ENCODE data around the gene SREBF1. TPM values are rescaled to one million over a fixed set of nuclear protein-coding genes. Genes with fewer than 3 reads are reported as not detected.
A peak's percentile ranks its signal among the peaks of the same experiment; 100 is the strongest.

SREBF1 gene
- total and polyA plus RNA-seq, 4 experiments from 2014 or later, result 5.0 to 15.5 (median 10.8) TPM

- ChIA-PET POLR2A (ENCODE audit: partially characterized antibody) (interaction anchor here (0.5 to 1.2 kb wide), 4 partner anchors 13 to 37 kb away, joined by 3 to 5 read pairs (median 4); no protein-coding TSS in a partner anchor), CTCF (ENCODE audit: partially characterized antibody) (interaction anchor here (0.6 to 11.7 kb wide), 18 partner anchors 9 to 222 kb away, joined by 3 to 234 read pairs (median 7); partner anchors contain the start of genes RAI1 and SREBF1)
- H3K4me3 Mint-ChIP-seq, result no peak overlapping the region
- H3K27ac ChIP-seq (ENCODE audit: low read depth, low read length), result peak overlapping the region; percentile 8
- H3K36me3 Mint-ChIP-seq, result peaks cover 0 to 15% of the 10 kb centered on the region in 2 donors
- H3K9me3 Mint-ChIP-seq, result peaks cover 0 to 2% (median 0%) of the 10 kb centered on the region in 8 donors
- H3K4me1 ChIP-seq (ENCODE audit: insufficient read depth, low read length), result peaks cover 8% of the 10 kb centered on the region
- H3K4me3 ChIP-seq (ENCODE audit: low read length in 2 of 2), result no peak overlapping the region
- H3K36me3 ChIP-seq (ENCODE audit: insufficient read depth, low read length), result peaks cover 10% of the 10 kb centered on the region
- H3K9me3 ChIP-seq (ENCODE audit: control insufficient read depth in 1 of 2, low read length in 2 of 2), result no peaks in the 10 kb centered on the region
- peak in 4 of 5 donors; percentile 58 to 71 (median 62) for DNase-seq
- peaks cover 0 to 12% (median 2%) of the 10 kb centered on the region in 4 donors for H3K4me1 Mint-ChIP-seq
- no peaks in the 10 kb centered on the region for H3K27me3 ChIP-seq (ENCODE audit: insufficient read depth, low read length)
- intact Hi-C loops (cut with micrococcal nuclease), result loop anchor here (1.0 kb wide), 6 partner anchors 24 to 221 kb away; partner anchors contain the start of genes RAI1 and SREBF1
- peak overlapping the region in 5 of 7 donors; percentile 24 to 60 (median 53) for H3K27ac Mint-ChIP-seq
- no peaks in the 10 kb centered on the region for H3K27me3 Mint-ChIP-seq
Measured at GRCh38 chr17:17812211-17813054, 24.4 kb downstream of the SREBF1 start.

DNA sequence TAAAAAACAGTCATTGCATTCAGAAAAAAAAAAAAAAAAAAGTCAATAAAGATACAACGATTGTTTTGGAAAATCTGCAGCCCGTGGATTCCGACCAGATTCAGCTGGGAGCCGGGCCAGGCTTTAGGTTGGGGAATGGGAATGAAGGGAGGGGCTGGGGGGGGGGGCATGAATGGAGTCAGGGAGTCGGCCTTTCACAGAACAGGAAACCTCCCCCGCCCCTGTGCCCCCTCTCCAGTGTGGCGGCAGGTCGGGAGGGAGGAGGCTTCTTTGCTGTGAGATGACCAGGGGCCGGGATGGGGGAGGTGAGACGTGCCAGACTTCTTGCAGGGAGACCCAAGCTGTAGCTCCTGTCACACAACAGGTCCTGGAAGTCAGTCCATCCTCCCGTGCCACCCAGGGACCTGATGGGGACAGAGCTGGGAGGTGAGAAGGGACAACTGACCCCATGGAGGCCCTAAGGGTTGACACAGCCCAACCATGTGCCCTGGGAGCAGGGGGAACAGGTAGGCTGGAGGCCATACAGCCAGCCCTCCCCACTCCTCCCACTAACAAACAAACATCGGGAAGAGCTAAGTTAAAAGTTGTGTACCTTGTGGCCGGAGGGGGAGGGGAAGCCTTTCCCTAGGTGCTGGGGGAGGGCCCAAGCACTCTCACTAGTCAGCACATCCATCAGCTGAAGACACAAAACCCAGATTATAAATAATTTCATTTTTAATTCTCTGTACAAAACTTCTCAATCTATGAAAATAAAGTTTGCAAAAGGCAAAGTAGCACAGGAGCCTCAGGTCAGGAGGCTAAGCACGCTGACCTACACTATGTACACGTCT lies 25.2 kb downstream of the SREBF1 start:
- ChIA-PET POLR2A (ENCODE audit: partially characterized antibody) (interaction anchor here (1.1 kb wide), 1 partner anchor 29 kb away, joined by 4 read pairs; no protein-coding TSS in a partner anchor), CTCF (ENCODE audit: partially characterized antibody) (interaction anchor here (0.7 to 11.7 kb wide), 20 partner anchors 9 to 493 kb away, joined by 3 to 234 read pairs (median 6); partner anchors contain the start of genes ATPAF2, GID4 and SREBF1)
- Histone ChIP-seq H3K36me3 (ENCODE audit: insufficient read depth, low read length) (peaks cover 10% of the 10 kb centered on the region), H3K27me3 (ENCODE audit: insufficient read depth, low read length) (no peaks in the 10 kb centered on the region), H3K9me3 (ENCODE audit: control insufficient read depth in 1 of 2, low read length in 2 of 2) (no peaks in the 10 kb centered on the region), H3K4me3 (ENCODE audit: low read length in 2 of 2) (no peak overlapping the region), H3K27ac (ENCODE audit: low read depth, low read length) (no peak overlapping the region), H3K4me1 (ENCODE audit: insufficient read depth, low read length) (peaks cover 8% of the 10 kb centered on the region)
- H3K4me1 Mint-ChIP-seq, result peaks cover 0 to 12% (median 2%) of the 10 kb centered on the region in 4 donors
- no peaks in the 10 kb centered on the region for H3K27me3 Mint-ChIP-seq
- H3K27ac Mint-ChIP-seq, result peak overlapping the region in 5 of 7 donors; percentile 13 to 83 (median 60)
- H3K4me3 Mint-ChIP-seq, result no peak overlapping the region
- intact Hi-C loops (cut with micrococcal nuclease), result loop anchor here (1.0 kb wide), 6 partner anchors 25 to 222 kb away; partner anchors contain the start of genes RAI1 and SREBF1
- no peak for DNase-seq
- H3K9me3 Mint-ChIP-seq, result peaks cover 0 to 2% (median 0%) of the 10 kb centered on the region in 8 donors
- H3K36me3 Mint-ChIP-seq, result peaks cover 0 to 15% of the 10 kb centered on the region in 2 donors

GRCh38 chr17:17810895-17811248 lies 25.9 kb downstream of the SREBF1 start:
- Mint-ChIP-seq H3K27ac (peak overlapping the region in 2 of 7 donors; percentile 22 to 65), H3K9me3 (peaks cover 0 to 2% (median 0%) of the 10 kb centered on the region in 8 donors), H3K27me3 (no peaks in the 10 kb centered on the region), H3K4me3 (no peak overlapping the region), H3K36me3 (peaks cover 0 to 15% of the 10 kb centered on the region in 2 donors), H3K4me1 (peaks cover 0 to 12% (median 3%) of the 10 kb centered on the region in 4 donors)
- DNase-seq, result no peak
- ChIA-PET POLR2A (ENCODE audit: partially characterized antibody) (no interaction called here), CTCF (ENCODE audit: partially characterized antibody) (interaction anchor here (0.9 to 11.7 kb wide), 10 partner anchors 9 to 228 kb away, joined by 3 to 234 read pairs (median 7); partner anchors contain the start of genes ATPAF2, GID4 and SREBF1)
- no peaks in the 10 kb centered on the region for H3K27me3 ChIP-seq (ENCODE audit: insufficient read depth, low read length)
- intact Hi-C loops (cut with micrococcal nuclease), result no loop called here
- H3K4me3 ChIP-seq (ENCODE audit: low read length in 2 of 2), result no peak overlapping the region
- no peak overlapping the region for H3K27ac ChIP-seq (ENCODE audit: low read depth, low read length)
- H3K36me3 ChIP-seq (ENCODE audit: insufficient read depth, low read length), result peaks cover 10% of the 10 kb centered on the region
- H3K9me3 ChIP-seq (ENCODE audit: control insufficient read depth in 1 of 2, low read length in 2 of 2), result no peaks in the 10 kb centered on the region
- H3K4me1 ChIP-seq (ENCODE audit: insufficient read depth, low read length), result peaks cover 8% of the 10 kb centered on the region

GRCh38 chr17:17810084-17810894 lies 26.5 kb downstream of the SREBF1 start:
- H3K4me3 Mint-ChIP-seq, result no peak overlapping the region
- H3K27me3 Mint-ChIP-seq, result no peaks in the 10 kb centered on the region
- H3K4me3 ChIP-seq (ENCODE audit: low read length in 2 of 2), result no peak overlapping the region
- H3K9me3 ChIP-seq (ENCODE audit: control insufficient read depth in 1 of 2, low read length in 2 of 2), result no peaks in the 10 kb centered on the region
- POLR2A ChIA-PET (ENCODE audit: partially characterized antibody), result no interaction called here
- H3K27me3 ChIP-seq (ENCODE audit: insufficient read depth, low read length), result no peaks in the 10 kb centered on the region
- peaks cover 0 to 12% of the 10 kb centered on the region in 2 donors for H3K36me3 Mint-ChIP-seq
- peaks cover 0 to 12% (median 3%) of the 10 kb centered on the region in 4 donors for H3K4me1 Mint-ChIP-seq
- peak overlapping the region in 1 of 7 donors; percentile 65 for H3K27ac Mint-ChIP-seq
- intact Hi-C loops (cut with micrococcal nuclease), result no loop called here
- H3K9me3 Mint-ChIP-seq, result peaks cover 0 to 2% (median 0%) of the 10 kb centered on the region in 8 donors
- H3K27ac ChIP-seq (ENCODE audit: low read depth, low read length), result no peak overlapping the region
- CTCF ChIA-PET (ENCODE audit: partially characterized antibody), result interaction anchor here (1.0 to 11.7 kb wide), 6 partner anchors 23 to 229 kb away, joined by 3 to 234 read pairs (median 8); partner anchors contain the start of genes ATPAF2, GID4 and SREBF1
- peaks cover 10% of the 10 kb centered on the region for H3K36me3 ChIP-seq (ENCODE audit: insufficient read depth, low read length)
- no peak for DNase-seq
- H3K4me1 ChIP-seq (ENCODE audit: insufficient read depth, low read length), result peaks cover 8% of the 10 kb centered on the region

GRCh38 chr17:17809531-17810083 lies 27.2 kb downstream of the SREBF1 start:
- H3K4me3 ChIP-seq (ENCODE audit: low read length in 2 of 2), result no peak overlapping the region
- H3K9me3 ChIP-seq (ENCODE audit: control insufficient read depth in 1 of 2, low read length in 2 of 2), result no peaks in the 10 kb centered on the region
- H3K27me3 ChIP-seq (ENCODE audit: insufficient read depth, low read length), result no peaks in the 10 kb centered on the region
- intact Hi-C loops (cut with micrococcal nuclease), result no loop called here
- H3K27ac ChIP-seq (ENCODE audit: low read depth, low read length), result no peak overlapping the region
- ChIA-PET CTCF (ENCODE audit: partially characterized antibody) (interaction anchor here (11.7 kb wide), 1 partner anchor 47 kb away, joined by 234 read pairs; no protein-coding TSS in a partner anchor), POLR2A (ENCODE audit: partially characterized antibody) (no interaction called here)
- H3K27ac Mint-ChIP-seq, result no peak overlapping the region
- H3K9me3 Mint-ChIP-seq, result peaks cover 0 to 2% (median 0%) of the 10 kb centered on the region in 8 donors
- peaks cover 8% of the 10 kb centered on the region for H3K4me1 ChIP-seq (ENCODE audit: insufficient read depth, low read length)
- peaks cover 0 to 12% (median 3%) of the 10 kb centered on the region in 4 donors for H3K4me1 Mint-ChIP-seq
- H3K36me3 Mint-ChIP-seq, result peaks cover 0 to 12% of the 10 kb centered on the region in 2 donors
- peaks cover 8% of the 10 kb centered on the region for H3K36me3 ChIP-seq (ENCODE audit: insufficient read depth, low read length)
- no peak overlapping the region for H3K4me3 Mint-ChIP-seq
- DNase-seq, result no peak
- no peaks in the 10 kb centered on the region for H3K27me3 Mint-ChIP-seq
